Uterus (tissue), 2 donors: ENCODE measurements around the gene ZPBP.

Experiments used
- CTCF ChIP-seq, 4 experiments: fragments of 200-600 bp in 2 of 4; fragments of 450-650 bp in 2 of 4; sonication (generic) in 2 of 4; IDR thresholded peaks; one replicate each; pipeline ENCODE4 v1.5.1; 2016 to 2019; ENCODE audit warnings: antibody characterized with exemption in 4 of 4, mild to moderate bottlenecking in 2 of 4, moderate library complexity in 1 of 4
- POLR2A ChIP-seq, 2 donors: fragments of 450-650 bp; IDR thresholded peaks; one replicate each; pipeline ENCODE4 v1.6.1; 2016; ENCODE audit warnings: antibody characterized with exemption in 2 of 2, mild to moderate bottlenecking in 1 of 2, moderate library complexity in 1 of 2

GRCh38 chr7:50121286-50121685 is 28.2 kb upstream of the ZPBP start:
- TF ChIP-seq CTCF (IDR thresholded peaks at IDR 0.05) (no peak), POLR2A (IDR thresholded peaks at IDR 0.05) (no peak)
